T-cell (primary cell): ENCODE measurements around the gene FLRT1. TPM values are rescaled to one million over a fixed set of nuclear protein-coding genes. Genes with fewer than 3 reads are reported as not detected.

Experiments used
- ATAC-seq, 4 experiments: fragments of 200-7000 bp in 3 of 4; fragments of 150-1000 bp in 1 of 4; cut with Tn5 transposase; replicated peaks in 1 of 4; 1 replicate in 3 of 4; 2 replicates in 1 of 4; pipeline ENCODE4 v1.10.0; 2021; ENCODE audit warnings: moderate library complexity in 3 of 4, mild to moderate bottlenecking in 2 of 4, moderate number of reproducible peaks in 1 of 4
- CTCF ChIA-PET, 2 donors: fragments of 300-600 bp; sonication (Branson Sonifier 250); formaldehyde crosslinking; loops; one replicate each; lab custom pipeline; 2022; ENCODE audit warnings: antibody characterized with exemption in 2 of 2; lab: Charles Lee
- POLR2A ChIA-PET, 2 donors: fragments of 300-600 bp; sonication (Branson Sonifier 250); formaldehyde crosslinking; loops; one replicate each; lab custom pipeline; 2022; ENCODE audit warnings: antibody characterized with exemption in 2 of 2; lab: Charles Lee
- DNase-seq, 35 experiments: peaks; one replicate each; pipeline versions ENCODE4 v3.0.0 to v3.0.0-alpha.2; 2013 to 2023
- H3K27ac ChIP-seq: one replicate; pipeline ENCODE4 v1.5.1; 2013; ENCODE audit warnings: low read length
- H3K27me3 ChIP-seq, 2 experiments: replicated peaks in 1 of 2; 1 replicate in 1 of 2; 2 replicates in 1 of 2; pipeline versions ENCODE4 v1.6.1 to v1.7.0; 2013; ENCODE audit warnings: low read length in 1 of 2, mixed read lengths in 1 of 2; ENCODE audit not compliant: control insufficient read depth in 2 of 2, insufficient read depth in 2 of 2; ENCODE audit errors: extremely low read depth in 1 of 2
- H3K36me3 ChIP-seq, 2 donors: 1 replicate in 1 of 2; 2 replicates in 1 of 2; pipeline versions ENCODE4 v1.6.1 to v1.7.0; 2013; ENCODE audit warnings: low read length in 1 of 2; ENCODE audit not compliant: control insufficient read depth in 2 of 2, insufficient read depth in 1 of 2; ENCODE audit errors: extremely low read depth in 1 of 2
- H3K4me1 ChIP-seq, 2 experiments: 1 replicate in 1 of 2; 2 replicates in 1 of 2; pipeline versions ENCODE4 v1.6.1 to v1.7.0; 2013; ENCODE audit warnings: low read length in 2 of 2, mixed read lengths in 1 of 2; ENCODE audit not compliant: insufficient read depth in 2 of 2, control insufficient read depth in 1 of 2; ENCODE audit errors: extremely low read depth in 1 of 2
- H3K4me3 ChIP-seq, 2 donors: 1 replicate in 1 of 2; 2 replicates in 1 of 2; pipeline versions ENCODE4 v1.5.1 to v1.7.0; 2013; ENCODE audit warnings: mild to moderate bottlenecking in 2 of 2, low read length in 1 of 2, moderate library complexity in 1 of 2; ENCODE audit not compliant: control insufficient read depth in 1 of 2; ENCODE audit errors: extremely low read depth in 1 of 2
- H3K9me3 ChIP-seq: 2 replicates; pipeline ENCODE4 v1.7.0; 2013
- H3K27ac Mint-ChIP-seq, 2 donors: one replicate each; pipeline ENCODE4 v1.8.0; 2020 to 2021; ENCODE audit warnings: mild to moderate bottlenecking in 2 of 2, mixed read lengths in 2 of 2
- H3K27me3 Mint-ChIP-seq, 2 donors: one replicate each; pipeline ENCODE4 v1.8.0; 2021 to 2022; ENCODE audit warnings: mixed read lengths in 2 of 2
- H3K36me3 Mint-ChIP-seq: one replicate; pipeline ENCODE4 v1.8.0; 2021; ENCODE audit warnings: mixed read lengths
- H3K4me1 Mint-ChIP-seq, 3 donors: one replicate each; pipeline ENCODE4 v1.8.0; 2020 to 2022; ENCODE audit warnings: mixed read lengths in 3 of 3, mild to moderate bottlenecking in 1 of 3
- H3K4me3 Mint-ChIP-seq, 3 donors: one replicate each; pipeline ENCODE4 v1.8.0; 2020 to 2022; ENCODE audit warnings: mild to moderate bottlenecking in 3 of 3, mixed read lengths in 3 of 3, moderate library complexity in 3 of 3
- H3K9me3 Mint-ChIP-seq, 3 donors: one replicate each; pipeline ENCODE4 v1.8.0; 2020 to 2022; ENCODE audit warnings: mixed read lengths in 3 of 3
- WGBS: methylation state at CpG from one replicate; pipeline ENCODE4 v1.1.5; 2013; ENCODE audit warnings: missing lambda C conversion rate; ENCODE audit not compliant: insufficient coverage; 5-methylcytosine and 5-hydroxymethylcytosine counted together
- total RNA-seq, 35 experiments: library from RNA in 6 of 35; stranded (reverse) in 6 of 35; fragments of 120-200 nt in 1 of 35; gene quantifications; one replicate each; pipeline versions ENCODE4 v1.2.1 to v1.2.4 and lab custom pipeline; 2013 to 2026

FLRT1 gene
- total RNA-seq, 5 donors from 2014 or later (not counting 1 experiment from before 2014, with no cell fraction given): not detected

GRCh38 chr11:64021757-64022093 is 14.0 kb upstream of the FLRT1 start:
- H3K4me3 ChIP-seq: no peak overlapping the region
- DNase-seq (no peak), ATAC-seq (no peak)
- CTCF ChIA-PET: no interaction called here
- POLR2A ChIA-PET: no interaction called here
- no peaks in the 10 kb centered on the region for H3K9me3 ChIP-seq
- H3K4me1 ChIP-seq: no peaks in the 10 kb centered on the region
- H3K27ac ChIP-seq: no peak overlapping the region
- no peak overlapping the region for H3K27ac Mint-ChIP-seq
- no peak overlapping the region for H3K4me3 Mint-ChIP-seq
- H3K36me3 Mint-ChIP-seq: no peaks in the 10 kb centered on the region
- WGBS: 77% methylated on average over 5 of the region's 10 CpGs
- no peaks in the 10 kb centered on the region for H3K36me3 ChIP-seq
- no peaks in the 10 kb centered on the region for H3K4me1 Mint-ChIP-seq
- H3K27me3 Mint-ChIP-seq: peaks cover under 1 to 1% of the 10 kb centered on the region in 2 donors
- H3K9me3 Mint-ChIP-seq: no peaks in the 10 kb centered on the region
- H3K27me3 ChIP-seq: peaks cover 0 to 7% of the 10 kb centered on the region in 2 experiments

- Histone ChIP-seq H3K36me3 (no peaks in the 10 kb centered on the region), H3K4me1 (no peaks in the 10 kb centered on the region), H3K27me3 (peaks cover 0 to 11% of the 10 kb centered on the region in 2 experiments), H3K27ac (no peak overlapping the region), H3K9me3 (no peaks in the 10 kb centered on the region), H3K4me3 (no peak overlapping the region)
- ATAC-seq (no peak), DNase-seq (no peak)
- H3K4me3 Mint-ChIP-seq: no peak overlapping the region
- H3K9me3 Mint-ChIP-seq: no peaks in the 10 kb centered on the region
- 92% methylated on average over 14 of the region's 14 CpGs for WGBS
- no peak overlapping the region for H3K27ac Mint-ChIP-seq
- ChIA-PET CTCF (no interaction called here), POLR2A (no interaction called here)
- H3K36me3 Mint-ChIP-seq: no peaks in the 10 kb centered on the region
- peaks cover 6% of the 10 kb centered on the region in 2 donors for H3K27me3 Mint-ChIP-seq
- no peaks in the 10 kb centered on the region for H3K4me1 Mint-ChIP-seq
Observed at GRCh38 chr11:64022125-64022784, 13.5 kb upstream of the FLRT1 start.

DNA sequence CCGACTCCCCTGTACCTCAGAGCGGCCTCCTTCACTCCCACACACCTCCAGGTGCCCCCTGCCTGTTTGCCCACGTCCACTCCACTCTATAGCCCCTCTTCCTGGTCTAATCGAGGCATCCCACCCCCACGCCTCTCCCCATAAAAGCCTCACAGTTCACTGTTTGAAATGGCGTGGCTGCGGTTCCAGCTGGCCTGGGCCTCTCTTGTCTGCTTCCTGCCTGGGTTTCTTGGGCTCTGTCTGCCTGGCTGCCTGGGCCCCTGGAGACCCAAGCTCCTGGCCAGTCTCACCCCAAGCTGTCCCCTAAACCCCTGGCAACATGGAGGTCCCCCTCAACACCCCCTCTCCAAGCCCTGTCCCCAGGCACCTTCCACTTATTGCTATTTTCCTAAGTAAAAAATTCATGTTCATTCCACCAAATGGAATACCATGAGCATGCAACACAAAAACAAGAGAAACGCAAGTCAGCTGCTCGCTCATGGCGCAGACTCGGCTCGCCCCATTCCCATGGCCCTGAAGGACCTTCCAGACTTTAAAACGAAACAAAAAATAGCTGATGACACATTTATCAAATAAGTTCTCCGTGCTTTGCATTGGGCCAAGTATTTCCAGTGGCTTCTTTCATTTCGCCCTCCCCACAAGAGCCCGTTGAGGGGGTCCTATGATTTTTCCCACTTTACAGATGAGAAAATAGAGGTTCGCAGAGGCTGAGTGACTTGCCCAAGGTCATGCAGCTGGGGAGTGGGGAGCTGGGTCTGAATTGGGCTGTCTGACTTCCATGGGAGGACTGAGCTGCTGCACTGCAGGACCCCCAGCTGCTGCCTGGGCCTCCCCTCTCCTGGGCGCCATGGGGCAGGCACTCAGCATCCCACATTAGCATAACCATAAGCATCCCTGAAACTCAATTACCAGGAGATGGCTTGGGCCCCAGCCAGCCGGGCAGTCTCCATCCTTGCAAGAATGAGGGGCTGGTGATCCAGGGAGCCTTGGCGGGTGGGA is 11.7 kb upstream of the FLRT1 start:
- H3K36me3 ChIP-seq: no peaks in the 10 kb centered on the region
- Mint-ChIP-seq H3K4me1 (peaks cover 0 to 3% (median 0%) of the 10 kb centered on the region in 3 donors), H3K4me3 (no peak overlapping the region), H3K27me3 (peaks cover 6 to 13% of the 10 kb centered on the region in 2 donors), H3K36me3 (no peaks in the 10 kb centered on the region), H3K27ac (no peak overlapping the region), H3K9me3 (no peaks in the 10 kb centered on the region)
- ChIA-PET POLR2A (no interaction called here), CTCF (no interaction called here)
- 73% methylated on average over 13 of the region's 20 CpGs for WGBS
- H3K27me3 ChIP-seq: peaks cover 0 to 29% of the 10 kb centered on the region in 2 experiments
- H3K27ac ChIP-seq: no peak overlapping the region
- H3K4me3 ChIP-seq: no peak overlapping the region
- peaks cover 0 to 9% of the 10 kb centered on the region in 2 experiments for H3K4me1 ChIP-seq
- H3K9me3 ChIP-seq: no peaks in the 10 kb centered on the region
- DNase-seq (no peak), ATAC-seq (no peak)

- H3K27me3 Mint-ChIP-seq: peaks cover 14 to 19% of the 10 kb centered on the region in 2 donors
- Histone ChIP-seq H3K27me3 (peaks cover 0 to 37% of the 10 kb centered on the region in 2 experiments), H3K4me3 (no peak overlapping the region), H3K4me1 (peaks cover 0 to 9% of the 10 kb centered on the region in 2 experiments), H3K9me3 (no peaks in the 10 kb centered on the region), H3K36me3 (no peaks in the 10 kb centered on the region), H3K27ac (no peak overlapping the region)
- ChIA-PET POLR2A (no interaction called here), CTCF (interaction anchor here in 1 of 2 donors (0.6 kb wide), 1 partner anchor 1477 kb away, joined by 3 read pairs; no protein-coding TSS in a partner anchor)
- DNase-seq (no peak), ATAC-seq (no peak)
- no peak overlapping the region for H3K4me3 Mint-ChIP-seq
- H3K36me3 Mint-ChIP-seq: no peaks in the 10 kb centered on the region
- no peaks in the 10 kb centered on the region for H3K9me3 Mint-ChIP-seq
- peaks cover 0 to 3% (median 0%) of the 10 kb centered on the region in 3 donors for H3K4me1 Mint-ChIP-seq
- H3K27ac Mint-ChIP-seq: no peak overlapping the region
- WGBS: 90% methylated on average over 4 of the region's 4 CpGs
Observed at GRCh38 chr11:64025205-64025604, 10.5 kb upstream of the FLRT1 start.

GRCh38 chr11:64026575-64027205 is 9.0 kb upstream of the FLRT1 start:
- H3K36me3 Mint-ChIP-seq: no peaks in the 10 kb centered on the region
- POLR2A ChIA-PET: interaction anchor here in 1 of 2 donors (0.6 kb wide), 1 partner anchor 405 kb away, joined by 3 read pairs; no protein-coding TSS in a partner anchor

More at GRCh38 chr11:64026575-64027205, 9.0 kb upstream of the FLRT1 start:
- Histone ChIP-seq H3K4me3 (no peak overlapping the region), H3K27me3 (peaks cover 0 to 40% of the 10 kb centered on the region in 2 experiments), H3K27ac (no peak overlapping the region), H3K36me3 (no peaks in the 10 kb centered on the region), H3K9me3 (no peaks in the 10 kb centered on the region), H3K4me1 (peaks cover 0 to 9% of the 10 kb centered on the region in 2 experiments)
- DNase-seq (no peak), ATAC-seq (no peak)
- Mint-ChIP-seq H3K9me3 (no peaks in the 10 kb centered on the region), H3K27ac (no peak overlapping the region), H3K27me3 (peaks cover 18 to 22% of the 10 kb centered on the region in 2 donors), H3K4me1 (peaks cover 0 to 3% (median 0%) of the 10 kb centered on the region in 3 donors), H3K4me3 (no peak overlapping the region)
- 88% methylated on average over 3 of the region's 7 CpGs for WGBS
- CTCF ChIA-PET: no interaction called here
